OCI-LY7 (cell line): ENCODE data around the gene CHD9NB. TPM values are rescaled to one million over a fixed set of nuclear protein-coding genes. Genes with fewer than 3 reads are reported as not detected.
A peak's percentile ranks its signal among the peaks of the same experiment; 100 is the strongest.

ENCODE experiments used
- BruUV-seq: library from RNA; stranded (reverse); fragments of 400-500 nt; replicated peaks from 2 replicates; lab custom pipeline; 2021; lab: Mats Ljungman, UMichigan
- CTCF ChIA-PET: fragments of 300-600 bp; sonication (Branson Sonifier 250); formaldehyde crosslinking; loops from one replicate; lab custom pipeline; 2022; ENCODE audit warnings: antibody characterized with exemption; ENCODE audit not compliant: unreplicated experiment; lab: Charles Lee
- POLR2A ChIA-PET: fragments of 300-600 bp; sonication (Branson Sonifier 250); formaldehyde crosslinking; loops from one replicate; lab custom pipeline; 2022; ENCODE audit warnings: antibody characterized with exemption; lab: Charles Lee
- DNase-seq: peaks from one replicate; pipeline ENCODE4 v3.0.0-alpha.2; 2015; ENCODE audit warnings: low spot score
- H2AFZ ChIP-seq: fragments of 200-600 bp; sonication (generic), shearing (Covaris generic); 2 replicates; pipeline ENCODE4 v1.6.1; 2014; ENCODE audit warnings: mild to moderate bottlenecking, antibody characterized with exemption, low read length, moderate library complexity
- H3K27ac ChIP-seq: fragments of 200-600 bp; sonication (generic); 2 replicates; pipeline ENCODE4 v1.5.1; 2014; ENCODE audit warnings: mixed run types, low read depth, mild to moderate bottlenecking, moderate library complexity, low read length, inconsistent platforms; ENCODE audit not compliant: poor library complexity, severe bottlenecking
- H3K36me3 ChIP-seq: fragments of 200-600 bp; sonication (generic); 2 replicates; pipeline ENCODE4 v1.6.1; 2014; ENCODE audit warnings: mild to moderate bottlenecking, antibody characterized with exemption, low read length, moderate library complexity, mixed read lengths; ENCODE audit not compliant: insufficient read depth
- H3K4me1 ChIP-seq: fragments of 200-600 bp; sonication (generic); 2 replicates; pipeline ENCODE4 v1.5.1; 2014; ENCODE audit warnings: mild to moderate bottlenecking, low read length; ENCODE audit not compliant: insufficient read depth, poor library complexity, severe bottlenecking
- H3K4me2 ChIP-seq: fragments of 200-600 bp; sonication (generic); 2 replicates; pipeline ENCODE4 v1.6.1; 2014; ENCODE audit warnings: mild to moderate bottlenecking, low read length
- H3K4me3 ChIP-seq: fragments of 200-600 bp; sonication (generic); 2 replicates; pipeline ENCODE4 v1.5.1; 2014; ENCODE audit warnings: mild to moderate bottlenecking, low read depth, low read length; ENCODE audit not compliant: poor library complexity, severe bottlenecking
- H3K79me2 ChIP-seq: fragments of 200-600 bp; sonication (generic); 2 replicates; pipeline ENCODE4 v1.6.1; 2016; ENCODE audit warnings: low read depth, mild to moderate bottlenecking, low read length, moderate library complexity, mixed read lengths; ENCODE audit not compliant: insufficient read depth
- H3K9me2 ChIP-seq: fragments of 200-600 bp; sonication (generic); 2 replicates; pipeline ENCODE4 v1.6.1; 2016; ENCODE audit warnings: mild to moderate bottlenecking, low read length, mixed read lengths; ENCODE audit not compliant: insufficient read depth
- H3K9me3 ChIP-seq: fragments of 200-600 bp; sonication (generic); 2 replicates; pipeline ENCODE4 v1.6.1; 2014; ENCODE audit warnings: mild to moderate bottlenecking, mixed run types, low read length, mixed read lengths
- H4K20me1 ChIP-seq: fragments of 200-600 bp; sonication (generic); 2 replicates; pipeline ENCODE4 v1.6.1; 2014; ENCODE audit warnings: mild to moderate bottlenecking, antibody characterized with exemption, low read length, moderate library complexity, mixed read lengths; ENCODE audit not compliant: insufficient read depth
- EZH2phosphoT487 ChIP-seq: fragments of 200-600 bp; sonication (generic); IDR thresholded peaks from 2 replicates; pipeline ENCODE4 v1.6.1; 2018; ENCODE audit warnings: low read depth, borderline replicate concordance, mild to moderate bottlenecking, mixed run types, antibody characterized with exemption, low read length, moderate library complexity, mixed read lengths
- intact Hi-C: fragments of 100-400 bp; cut with micrococcal nuclease; formaldehyde crosslinking; loops from one replicate; pipeline ENCODE4 v1.10.0; 2022; ENCODE audit not compliant: unreplicated experiment
- total RNA-seq, 2 experiments: library from RNA; depleted of rRNA in 1 of 2; stranded (reverse); fragments of >200 nt in 1 of 2; shearing (Covaris generic) in 1 of 2; gene quantifications; 2 replicates each; pipeline ENCODE4 v1.2.3, GENCODE V29; 2014 to 2022
- TF ChIP-seq, protein P1 (sequence below): fragments of 200-600 bp; sonication (generic); conservative IDR thresholded peaks from 2 replicates; pipeline ENCODE4 v1.5.1; 2014; ENCODE audit warnings: mild to moderate bottlenecking, antibody characterized with exemption, low read length, moderate library complexity, mixed read lengths

The CHD9NB gene
- total RNA-seq, 2 experiments from 2014 or later, result not detected

GRCh38 chr16:53067675-53068074, 15.0 kb upstream of the CHD9NB start:
- Histone ChIP-seq H2AFZ (no peak overlapping the region), H3K27ac (peak overlapping the region; percentile 94), H3K4me3 (peak overlapping the region; percentile 46), H3K79me2 (peaks cover 95% of the 10 kb centered on the region), H3K4me2 (peak overlapping the region; percentile 76), H3K9me3 (no peaks in the 10 kb centered on the region), H3K36me3 (peaks cover 32% of the 10 kb centered on the region), H3K4me1 (peaks cover 100% of the 10 kb centered on the region), H4K20me1 (no peaks in the 10 kb centered on the region), H3K9me2 (no peaks in the 10 kb centered on the region)
- POLR2A ChIA-PET, result interaction anchor here (0.9 to 1.6 kb wide), 4 partner anchors 9 to 67 kb away, joined by 3 to 8 read pairs (median 3); no protein-coding TSS in a partner anchor
- BruUV-seq, result no TSS peak
- DNase-seq, result no peak
- intact Hi-C loops, result loop anchor here (10.0 kb wide), 1 partner anchor 1857 kb away; no protein-coding TSS in a partner anchor
- TF ChIP-seq EZH2phosphoT487, result no peak
- TF ChIP-seq, protein P1, sequence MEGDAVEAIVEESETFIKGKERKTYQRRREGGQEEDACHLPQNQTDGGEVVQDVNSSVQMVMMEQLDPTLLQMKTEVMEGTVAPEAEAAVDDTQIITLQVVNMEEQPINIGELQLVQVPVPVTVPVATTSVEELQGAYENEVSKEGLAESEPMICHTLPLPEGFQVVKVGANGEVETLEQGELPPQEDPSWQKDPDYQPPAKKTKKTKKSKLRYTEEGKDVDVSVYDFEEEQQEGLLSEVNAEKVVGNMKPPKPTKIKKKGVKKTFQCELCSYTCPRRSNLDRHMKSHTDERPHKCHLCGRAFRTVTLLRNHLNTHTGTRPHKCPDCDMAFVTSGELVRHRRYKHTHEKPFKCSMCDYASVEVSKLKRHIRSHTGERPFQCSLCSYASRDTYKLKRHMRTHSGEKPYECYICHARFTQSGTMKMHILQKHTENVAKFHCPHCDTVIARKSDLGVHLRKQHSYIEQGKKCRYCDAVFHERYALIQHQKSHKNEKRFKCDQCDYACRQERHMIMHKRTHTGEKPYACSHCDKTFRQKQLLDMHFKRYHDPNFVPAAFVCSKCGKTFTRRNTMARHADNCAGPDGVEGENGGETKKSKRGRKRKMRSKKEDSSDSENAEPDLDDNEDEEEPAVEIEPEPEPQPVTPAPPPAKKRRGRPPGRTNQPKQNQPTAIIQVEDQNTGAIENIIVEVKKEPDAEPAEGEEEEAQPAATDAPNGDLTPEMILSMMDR, result no peak
- CTCF ChIA-PET, result no interaction called here

- Histone ChIP-seq H3K4me3 (peak overlapping the region; percentile 12), H3K9me3 (no peaks in the 10 kb centered on the region), H3K4me2 (peak overlapping the region; percentile 57), H3K79me2 (peaks cover 94% of the 10 kb centered on the region), H3K4me1 (peaks cover 100% of the 10 kb centered on the region), H3K9me2 (no peaks in the 10 kb centered on the region), H3K27ac (peak overlapping the region; percentile 94), H2AFZ (no peak overlapping the region; the same call in 1 of the 2 replicates), H4K20me1 (no peaks in the 10 kb centered on the region), H3K36me3 (peaks cover 32% of the 10 kb centered on the region; the same call in 1 of the 2 replicates)
- no peak for DNase-seq
- intact Hi-C loops, result loop anchor here (10.0 kb wide), 1 partner anchor 1859 kb away; no protein-coding TSS in a partner anchor
- POLR2A ChIA-PET, result interaction anchor here (0.5 to 2.1 kb wide), 18 partner anchors 8 to 149 kb away, joined by 3 to 11 read pairs (median 4); no protein-coding TSS in a partner anchor
- CTCF ChIA-PET, result interaction anchor here (0.7 to 1.9 kb wide), 2 partner anchors 9 to 28 kb away, joined by 3 to 6 read pairs; no protein-coding TSS in a partner anchor
- BruUV-seq, result no TSS peak
- TF ChIP-seq, protein P1, result no peak
- TF ChIP-seq EZH2phosphoT487, result no peak
Observed at GRCh38 chr16:53065461-53066061, 12.9 kb upstream of the CHD9NB start.
